Stimulated activated CD4-positive, alpha-beta T cell treated with anti-CD3 and anti-CD28 coated beads, Interleukin-15, amount 100 ng/mL, for 24 hours (primary cell): Measurements from ENCODE around the gene MAN2A1.

Source experiments
- DNase-seq: peaks from one replicate; pipeline ENCODE4 v3.0.0-alpha.2; 2020

MAN2A1 gene

GRCh38 chr5:109916481-109917153, 226.9 kb downstream of the MAN2A1 start:
- no peak for DNase-seq
